Stimulated activated CD8-positive, alpha-beta memory T cell treated with anti-CD3 and anti-CD28 coated beads, Interleukin-4, amount 100 ng/mL, for 4 hours (primary cell): ENCODE data around the gene GARNL3.

Experiments
- DNase-seq, 2 donors: peaks; one replicate each; pipeline ENCODE4 v3.0.0-alpha.2; 2020; ENCODE audit warnings: low read depth in 2 of 2, low spot score in 1 of 2

GARNL3 gene

DNA sequence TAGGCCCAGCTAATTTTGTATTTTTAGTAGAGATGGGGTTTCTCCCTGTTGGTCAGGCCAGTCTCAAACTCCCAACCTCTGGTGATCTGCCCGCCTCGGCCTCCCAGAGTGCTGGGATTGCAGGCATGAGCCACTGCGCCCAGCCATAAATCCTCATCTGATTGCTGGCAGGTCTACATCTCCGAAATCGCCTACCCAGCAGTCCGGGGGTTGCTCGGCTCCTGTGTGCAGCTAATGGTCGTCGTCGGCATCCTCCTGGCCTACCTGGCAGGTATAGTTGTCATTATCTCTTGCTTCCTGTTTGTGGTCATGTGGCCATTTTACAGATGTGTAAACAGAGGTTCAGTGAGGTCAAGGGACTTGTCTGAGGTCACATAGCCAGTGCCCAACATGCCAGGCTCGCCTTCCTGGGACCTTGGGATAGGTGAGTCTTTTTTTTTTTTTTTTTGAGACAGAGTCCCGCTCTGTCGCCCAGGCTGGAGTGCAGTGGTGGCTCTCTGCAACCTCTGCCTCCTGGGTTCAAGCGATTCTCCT is 135.2 kb downstream of the GARNL3 start:
- DNase-seq = no peak

DNA sequence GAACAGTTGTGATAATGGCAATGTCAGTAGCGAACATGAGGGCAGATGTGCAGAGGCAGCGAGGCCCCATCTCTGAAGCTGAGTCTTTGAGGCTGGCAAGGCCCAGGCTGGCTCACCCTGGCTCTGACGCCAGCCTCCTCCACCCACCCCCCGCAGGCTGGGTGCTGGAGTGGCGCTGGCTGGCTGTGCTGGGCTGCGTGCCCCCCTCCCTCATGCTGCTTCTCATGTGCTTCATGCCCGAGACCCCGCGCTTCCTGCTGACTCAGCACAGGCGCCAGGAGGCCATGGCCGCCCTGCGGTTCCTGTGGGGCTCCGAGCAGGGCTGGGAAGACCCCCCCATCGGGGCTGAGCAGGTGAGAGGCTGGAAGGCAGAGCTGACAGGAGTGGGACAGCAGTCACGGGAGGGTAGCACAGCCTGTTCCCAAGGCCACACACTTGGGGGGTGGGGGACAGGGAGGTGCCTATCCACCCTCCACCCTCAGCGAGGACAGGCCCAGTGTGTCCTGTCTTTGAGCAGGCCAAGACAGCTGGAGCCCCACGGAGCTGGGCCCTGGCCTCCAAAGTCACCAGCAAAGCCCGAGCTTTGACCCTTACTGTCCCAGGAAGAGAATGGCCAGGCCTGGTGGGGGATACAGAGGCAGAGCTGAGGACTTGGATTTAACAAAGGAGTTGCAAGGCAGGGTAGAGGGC is 138.0 kb downstream of the GARNL3 start:
- DNase-seq = no peak

DNA sequence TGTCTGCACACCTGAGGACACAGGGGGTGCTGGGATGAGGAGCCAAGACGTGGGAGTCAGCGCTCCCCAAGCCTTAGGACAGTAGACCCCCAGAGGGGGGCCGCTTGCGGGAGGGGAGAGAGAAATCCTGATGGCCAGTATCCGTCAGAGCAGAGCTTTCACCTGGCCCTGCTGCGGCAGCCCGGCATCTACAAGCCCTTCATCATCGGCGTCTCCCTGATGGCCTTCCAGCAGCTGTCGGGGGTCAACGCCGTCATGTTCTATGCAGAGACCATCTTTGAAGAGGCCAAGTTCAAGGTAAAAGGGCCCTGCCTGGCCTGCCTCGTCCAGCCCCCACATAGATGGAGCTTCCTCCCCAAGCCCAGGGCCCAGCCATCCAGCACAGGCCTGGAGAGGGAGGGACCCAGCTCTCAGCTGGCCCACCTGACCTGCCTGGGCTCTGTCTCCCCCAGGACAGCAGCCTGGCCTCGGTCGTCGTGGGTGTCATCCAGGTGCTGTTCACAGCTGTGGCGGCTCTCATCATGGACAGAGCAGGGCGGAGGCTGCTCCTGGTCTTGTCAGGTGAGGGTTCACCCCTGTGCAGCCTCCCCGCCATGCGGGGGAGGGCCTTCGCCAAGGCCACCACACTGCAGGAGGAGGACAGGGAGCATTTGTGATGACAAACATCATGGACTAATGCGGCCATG is 139.1 kb downstream of the GARNL3 start:
- DNase-seq = no peak

DNA sequence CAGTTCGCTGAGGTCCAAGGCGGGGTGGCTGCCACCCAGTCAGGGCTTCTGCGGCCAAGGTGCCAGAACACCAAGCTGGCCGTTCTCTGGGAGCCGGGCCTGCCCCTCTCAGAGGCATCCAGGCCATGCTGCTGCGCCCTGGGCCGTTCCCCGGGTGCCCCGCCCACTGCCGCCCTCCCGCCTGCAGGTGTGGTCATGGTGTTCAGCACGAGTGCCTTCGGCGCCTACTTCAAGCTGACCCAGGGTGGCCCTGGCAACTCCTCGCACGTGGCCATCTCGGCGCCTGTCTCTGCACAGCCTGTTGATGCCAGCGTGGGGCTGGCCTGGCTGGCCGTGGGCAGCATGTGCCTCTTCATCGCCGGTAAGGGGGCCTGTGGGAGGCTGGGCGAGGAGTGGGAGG is 140.1 kb downstream of the GARNL3 start:
- DNase-seq = no peak

DNA sequence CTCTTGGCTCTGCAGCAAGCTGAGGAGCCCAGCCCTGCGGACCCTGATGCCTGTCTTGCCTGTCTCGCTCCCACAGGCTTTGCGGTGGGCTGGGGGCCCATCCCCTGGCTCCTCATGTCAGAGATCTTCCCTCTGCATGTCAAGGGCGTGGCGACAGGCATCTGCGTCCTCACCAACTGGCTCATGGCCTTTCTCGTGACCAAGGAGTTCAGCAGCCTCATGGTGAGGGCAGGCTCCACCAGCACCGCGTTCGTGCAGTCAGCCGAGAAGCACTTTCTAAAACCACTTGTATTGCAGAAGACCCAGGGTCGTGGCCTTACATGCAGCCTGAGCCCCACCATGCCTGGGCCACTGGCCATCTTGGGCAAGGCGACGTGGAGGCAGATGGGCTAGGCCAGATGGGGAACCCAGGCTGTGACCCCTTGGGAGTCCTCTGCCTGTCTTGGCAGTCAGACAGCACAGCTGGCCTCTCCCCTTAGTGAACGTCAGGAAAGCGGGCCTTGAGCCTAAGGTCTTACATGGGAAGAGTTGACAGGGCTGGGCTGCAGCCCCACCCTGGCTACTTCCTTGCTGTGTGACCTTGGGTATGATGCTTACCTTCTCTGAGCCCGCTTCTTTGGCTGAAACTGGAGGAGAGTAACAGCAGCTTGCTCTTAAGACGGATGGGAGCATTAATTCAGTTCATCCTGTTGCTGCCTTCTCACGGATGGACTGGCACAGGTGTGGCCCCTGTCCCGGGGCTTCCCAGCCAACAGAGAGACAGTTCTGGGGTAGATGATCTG is 141.0 kb downstream of the GARNL3 start:
- DNase-seq = no peak

DNA sequence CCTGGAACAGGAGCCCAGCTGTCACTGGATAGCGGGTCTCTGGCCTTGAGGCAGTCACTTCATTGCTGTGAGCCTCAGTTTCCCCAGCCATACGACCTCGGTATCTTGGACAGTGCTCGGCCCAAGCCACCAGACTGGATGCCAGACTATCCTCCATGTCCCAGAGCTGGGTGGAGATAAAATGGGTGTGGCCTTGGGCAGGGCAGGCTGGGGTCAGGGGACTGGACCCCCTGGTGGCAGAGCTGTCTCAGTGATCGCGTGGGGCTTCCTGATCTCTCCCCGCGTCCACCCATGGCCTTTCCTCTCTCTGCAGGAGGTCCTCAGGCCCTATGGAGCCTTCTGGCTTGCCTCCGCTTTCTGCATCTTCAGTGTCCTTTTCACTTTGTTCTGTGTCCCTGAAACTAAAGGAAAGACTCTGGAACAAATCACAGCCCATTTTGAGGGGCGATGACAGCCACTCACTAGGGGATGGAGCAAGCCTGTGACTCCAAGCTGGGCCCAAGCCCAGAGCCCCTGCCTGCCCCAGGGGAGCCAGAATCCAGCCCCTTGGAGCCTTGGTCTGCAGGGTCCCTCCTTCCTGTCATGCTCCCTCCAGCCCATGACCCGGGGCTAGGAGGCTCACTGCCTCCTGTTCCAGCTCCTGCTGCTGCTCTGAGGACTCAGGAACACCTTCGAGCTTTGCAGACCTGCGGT is 142.4 kb downstream of the GARNL3 start:
- no peak for DNase-seq

DNA sequence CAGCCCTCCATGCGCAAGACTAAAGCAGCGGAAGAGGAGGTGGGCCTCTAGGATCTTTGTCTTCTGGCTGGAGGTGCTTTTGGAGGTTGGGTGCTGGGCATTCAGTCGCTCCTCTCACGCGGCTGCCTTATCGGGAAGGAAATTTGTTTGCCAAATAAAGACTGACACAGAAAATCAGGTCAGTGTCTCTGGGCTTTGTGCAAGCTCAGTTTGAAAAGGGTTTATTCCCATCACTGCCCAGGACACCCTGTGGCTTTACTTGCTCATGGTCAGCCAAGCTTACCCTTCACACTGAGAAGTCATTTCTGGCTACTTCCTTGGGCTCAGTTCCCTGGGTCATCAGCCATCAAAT is 142.9 kb downstream of the GARNL3 start:
- no peak for DNase-seq

DNA sequence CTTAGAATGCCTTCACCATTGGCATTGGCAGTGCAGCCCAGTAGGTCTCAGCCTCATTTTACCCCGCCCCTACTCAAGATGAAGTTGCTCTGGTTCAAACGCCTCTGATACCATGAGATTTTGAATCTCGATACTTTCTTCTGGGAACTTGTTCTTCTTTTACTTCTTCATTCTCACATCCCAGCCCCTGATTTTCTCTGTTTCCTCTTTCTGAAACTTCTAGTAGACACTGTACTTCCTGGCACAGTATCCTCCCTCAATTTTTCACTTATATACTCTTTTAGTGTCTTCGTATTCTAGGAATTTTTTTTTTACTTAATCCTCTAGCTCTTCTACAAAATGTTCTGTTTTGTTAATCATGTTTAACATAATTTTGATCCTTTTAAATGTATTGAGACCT is 146.5 kb downstream of the GARNL3 start:
- DNase-seq = no peak

DNA sequence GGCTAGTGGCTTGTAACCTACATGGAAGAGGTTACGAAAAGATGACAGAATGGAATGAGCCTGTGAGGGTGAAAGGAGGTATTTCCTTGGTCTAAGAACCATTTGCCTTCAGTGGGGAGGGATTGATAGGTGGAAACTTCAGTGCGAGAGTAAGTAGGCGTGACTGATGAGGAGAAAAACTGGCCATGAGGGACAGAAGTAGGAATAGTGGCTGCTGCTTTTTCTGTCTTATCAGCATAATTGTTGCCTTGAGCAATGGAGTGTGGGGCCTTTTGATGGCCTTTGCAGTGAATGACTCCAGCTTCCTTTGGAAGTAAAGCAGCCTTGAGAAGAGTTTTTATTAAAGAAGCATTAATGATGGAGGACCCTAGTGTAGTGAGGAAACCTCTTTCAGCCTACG is 150.6 kb downstream of the GARNL3 start:
- no peak for DNase-seq

DNA sequence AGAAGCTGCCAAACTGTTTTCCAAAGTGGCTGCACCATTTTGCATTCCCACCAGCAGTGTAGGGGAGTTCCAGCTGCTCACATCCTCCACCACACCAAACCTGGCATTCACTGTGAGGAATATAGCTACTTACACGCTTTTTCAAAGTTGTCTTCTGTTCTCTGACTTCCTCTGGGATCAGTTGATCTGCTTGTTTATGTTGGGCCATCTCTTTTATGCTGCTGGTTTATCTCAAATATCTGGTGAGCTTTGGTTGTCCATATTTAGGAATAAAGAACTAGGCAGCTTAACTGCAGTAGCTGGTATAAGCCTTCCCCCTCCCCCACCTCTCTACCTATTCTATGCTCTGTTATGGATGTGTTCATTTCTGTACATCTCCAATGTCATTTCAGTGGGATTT is 151.1 kb downstream of the GARNL3 start:
- no peak for DNase-seq

DNA sequence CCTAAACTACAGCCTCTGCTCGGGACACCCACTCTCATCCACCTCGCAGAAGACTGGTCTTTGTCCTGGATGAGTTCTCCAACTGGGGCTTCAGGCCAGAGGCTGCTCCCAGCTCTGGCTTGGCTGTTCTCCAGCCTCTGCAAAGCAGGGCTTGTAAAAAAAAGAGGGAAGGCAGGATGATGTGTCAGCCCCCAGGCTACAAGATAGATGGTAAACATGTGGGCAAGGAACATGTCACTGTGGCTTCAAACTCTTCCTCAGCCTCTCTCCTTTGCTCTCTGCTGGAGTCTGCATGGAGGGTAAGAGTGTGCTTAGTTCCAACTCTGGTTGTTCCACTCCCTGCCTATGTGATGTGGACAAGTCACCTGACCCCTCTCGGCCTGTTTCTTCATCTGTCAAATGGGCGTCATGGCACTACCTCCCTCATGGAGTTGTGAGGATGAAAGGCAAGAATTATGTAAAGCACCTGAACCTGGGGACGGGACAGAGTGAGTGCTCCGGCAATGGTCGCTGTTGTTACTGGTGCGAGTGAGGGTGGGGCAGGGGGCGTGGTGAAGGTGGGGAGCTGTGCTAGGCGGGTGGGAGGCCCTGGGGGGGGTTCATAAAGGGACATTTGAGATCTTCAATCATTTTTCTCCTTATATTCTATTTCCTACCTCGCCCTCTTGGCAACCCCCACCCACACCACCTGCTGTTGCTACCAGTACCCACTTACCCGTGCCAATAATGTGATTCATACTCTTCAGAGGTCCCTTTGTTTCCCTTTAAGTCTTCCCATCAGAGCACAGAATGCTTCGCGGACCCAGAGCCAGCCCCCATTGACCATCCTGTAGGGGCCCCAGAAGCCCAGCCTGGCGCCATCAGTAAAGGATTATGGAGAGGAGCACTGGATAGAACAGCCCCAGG is 152.8 kb downstream of the GARNL3 start:
- no peak for DNase-seq

DNA sequence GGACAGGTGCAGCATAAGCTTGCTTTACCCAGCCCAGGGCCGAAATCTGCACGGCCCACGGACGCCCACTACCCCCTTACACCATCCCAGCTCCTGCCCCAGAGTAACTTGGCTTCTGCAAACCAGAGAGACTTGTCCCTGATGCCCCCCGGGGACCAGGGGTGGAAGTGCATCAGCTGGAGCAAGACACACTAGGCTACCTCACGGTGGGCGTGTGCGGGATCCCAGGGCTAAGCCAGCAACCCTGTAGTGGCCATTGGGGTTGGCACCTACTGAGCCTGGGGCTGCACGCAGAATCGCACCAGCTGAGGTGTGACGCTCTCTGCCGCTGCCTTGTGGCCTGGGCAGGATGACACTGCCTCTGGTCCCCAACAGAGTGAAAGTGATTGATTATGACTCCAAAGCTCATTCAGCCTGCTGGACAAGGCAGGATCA is 153.5 kb downstream of the GARNL3 start:
- DNase-seq = no peak

DNA sequence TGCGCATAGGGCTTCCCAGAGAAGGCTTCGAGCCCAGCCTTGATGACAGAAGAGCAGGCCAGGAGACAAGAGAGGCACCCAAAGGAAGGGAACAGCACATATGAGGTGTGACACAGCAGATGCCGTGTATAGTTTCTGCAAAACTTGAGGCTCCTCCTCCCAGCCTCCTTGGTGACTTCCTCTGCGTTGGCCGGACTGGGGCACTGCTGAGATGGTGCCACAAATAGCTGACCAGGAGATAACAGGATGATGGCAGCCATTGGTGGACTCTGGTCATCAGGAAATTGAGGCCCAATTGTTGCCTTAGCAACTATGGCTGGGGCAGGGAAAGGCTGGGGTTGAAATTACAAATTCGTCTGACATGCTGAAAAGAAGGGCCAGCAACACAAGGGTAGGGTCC is 154.8 kb downstream of the GARNL3 start:
- no peak for DNase-seq

DNA sequence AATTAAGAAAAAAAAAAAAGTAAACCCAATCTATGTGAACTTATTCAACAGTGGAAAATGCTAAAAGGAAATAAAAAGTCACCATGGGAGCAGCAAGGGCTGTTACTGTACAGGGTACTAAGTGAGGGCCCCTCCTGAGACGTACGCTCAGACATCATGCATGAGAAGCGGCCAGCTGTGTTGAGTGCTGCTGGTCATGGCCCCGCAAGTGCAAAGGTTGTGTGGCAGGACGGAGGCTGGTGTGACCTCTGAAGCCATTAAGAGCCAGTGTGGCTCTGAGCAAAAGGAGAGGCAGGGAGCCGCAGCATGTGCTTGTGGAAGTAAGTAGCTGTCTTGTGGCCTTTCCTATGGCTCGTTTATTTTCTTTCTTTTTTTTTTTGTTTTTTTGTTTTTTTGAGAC is 156.5 kb downstream of the GARNL3 start:
- DNase-seq = no peak

DNA sequence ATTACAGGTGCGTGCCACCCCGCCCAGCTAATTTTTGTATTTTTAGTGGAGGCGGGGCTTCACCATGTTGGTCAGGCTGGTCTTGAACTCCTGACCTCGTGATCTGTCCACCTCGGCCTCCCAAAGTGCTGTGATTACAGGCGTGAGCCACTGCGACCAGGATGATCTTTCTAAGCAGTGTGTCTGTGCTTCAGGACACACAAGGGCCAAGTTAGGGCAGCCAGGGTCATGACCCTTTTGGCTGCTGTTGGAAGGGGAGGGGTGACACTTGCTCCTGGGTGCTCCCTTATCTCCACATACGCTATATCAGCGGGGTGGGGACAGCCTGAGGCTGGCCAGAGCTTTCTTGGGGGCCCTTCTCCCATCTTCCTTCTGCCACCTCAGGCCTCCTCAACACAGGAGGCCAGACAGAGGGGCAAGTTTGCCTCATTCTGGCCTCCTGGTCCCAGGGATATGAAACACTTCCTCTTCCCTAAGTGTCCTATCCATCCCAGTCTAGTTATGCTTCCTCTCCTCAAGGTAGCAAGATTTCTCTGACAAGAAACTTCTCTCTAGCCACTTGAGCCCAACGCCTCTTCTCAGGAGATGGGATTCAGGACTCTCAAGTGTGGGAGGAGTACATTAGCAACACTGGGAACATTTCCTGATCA is 157.7 kb downstream of the GARNL3 start:
- DNase-seq = no peak

DNA sequence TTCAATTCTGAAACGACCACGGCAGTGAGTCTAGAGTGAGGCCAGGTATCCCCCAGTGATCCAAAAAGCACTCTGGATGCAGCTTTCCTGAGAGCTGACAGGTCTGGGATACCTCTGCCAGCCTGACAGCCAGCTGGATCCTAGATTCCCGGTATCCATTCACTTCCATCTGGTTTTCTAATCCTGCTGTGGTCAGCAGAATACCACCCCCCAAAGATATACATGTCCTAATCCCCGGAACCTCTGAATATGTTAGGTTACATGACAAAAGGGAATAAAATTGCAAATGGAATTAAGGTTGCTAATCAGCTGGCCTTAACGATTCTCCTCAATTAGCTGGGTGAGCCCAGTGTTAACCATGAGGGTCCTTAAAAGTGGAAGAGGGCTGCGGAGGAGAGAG is 158.2 kb downstream of the GARNL3 start:
- no peak for DNase-seq

DNA sequence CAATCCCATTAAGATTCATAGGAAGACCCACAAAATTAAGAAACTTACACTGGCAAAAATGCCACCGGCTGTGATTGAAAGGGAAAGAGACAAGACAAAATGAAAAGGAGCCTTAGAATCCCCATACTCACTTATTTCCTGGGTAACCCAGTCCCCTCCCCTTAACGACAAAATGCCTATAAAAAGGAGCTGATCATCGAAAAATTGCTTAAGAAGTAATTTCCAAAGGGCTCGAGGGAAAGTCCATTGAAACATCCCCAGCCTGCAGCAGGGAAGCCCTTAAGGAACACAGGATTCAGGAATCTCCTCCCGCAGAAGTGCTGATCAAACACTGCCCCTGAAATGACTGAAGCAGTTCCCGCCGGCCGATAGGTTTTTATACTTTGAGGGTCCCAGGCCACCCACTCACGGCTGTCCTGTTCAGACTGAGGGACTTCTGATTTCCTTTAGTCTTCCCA is 158.9 kb downstream of the GARNL3 start:
- no peak for DNase-seq

DNA sequence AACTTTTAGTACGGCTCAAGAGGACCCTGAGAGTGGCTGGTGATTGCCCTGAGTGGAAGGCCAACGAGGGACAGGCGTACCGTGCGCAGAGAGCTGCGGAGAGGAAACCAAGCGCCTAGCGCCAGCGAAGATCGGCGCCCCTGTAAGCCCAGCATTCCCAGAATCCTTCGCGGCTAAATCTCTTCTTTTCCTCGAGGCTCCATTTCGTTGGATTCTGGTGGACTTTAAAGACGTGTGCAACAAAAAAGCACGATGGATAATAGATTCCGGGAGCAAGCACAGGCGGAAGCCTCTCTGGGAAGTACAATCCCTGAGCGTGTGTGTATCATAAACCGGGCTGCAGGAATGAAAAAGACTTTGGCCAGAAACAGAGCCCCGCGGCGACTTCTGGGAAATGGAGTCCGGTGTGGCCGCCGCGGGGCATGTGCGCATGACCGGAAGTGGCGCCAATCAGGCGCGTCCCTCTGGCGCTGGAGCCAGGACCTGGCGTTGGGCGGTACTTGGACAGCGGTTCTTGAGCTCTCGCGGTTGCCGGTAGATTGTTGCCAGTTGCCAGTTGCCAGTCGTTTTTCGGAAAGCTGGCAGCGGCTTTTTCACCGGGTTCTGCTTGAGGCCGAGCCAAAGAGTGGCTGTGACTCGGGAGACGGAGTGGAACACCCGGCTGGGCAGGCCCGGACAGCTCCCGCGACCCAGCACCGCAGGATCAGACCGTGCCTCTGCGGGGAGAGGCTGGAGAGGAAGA is 159.5 kb downstream of the GARNL3 start, which contains the start of gene ZNF79:
TSS of gene ZNF79 (plus strand) at position 449 of the 742 bp plus-strand sequence. CDS start 406 bp downstream, outside the sequence.
- DNase-seq = peak; percentile 83

DNA sequence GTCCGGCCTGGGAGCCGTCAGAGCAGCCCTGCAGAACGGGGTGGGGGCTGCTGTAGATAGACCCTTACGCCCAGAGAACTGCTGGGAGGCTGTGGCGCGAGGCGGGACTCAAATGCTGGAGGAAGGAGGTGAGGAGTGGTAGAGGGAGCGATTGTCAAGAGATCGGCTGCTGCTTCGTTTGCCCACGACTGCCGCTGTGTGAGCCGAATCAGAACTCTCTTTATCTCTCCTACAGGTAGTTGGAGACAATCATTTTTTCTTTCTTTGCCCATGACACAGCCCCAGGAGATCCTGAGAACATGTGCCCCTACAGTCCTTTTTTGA is 160.1 kb downstream of the GARNL3 start:
- DNase-seq = no peak
